MM.1S (cell line): ENCODE data around the gene URGCP.

Experiments
- DNase-seq: peaks from one replicate; pipeline ENCODE4 v3.0.0-alpha.2; 2015
- H2AFZ ChIP-seq: fragments of 300-600 bp; sonication (generic); 2 replicates; pipeline ENCODE4 v1.6.0; 2016; ENCODE audit warnings: antibody characterized with exemption, low read length
- H3F3A ChIP-seq: fragments of 300-600 bp; sonication (generic); 2 replicates; pipeline ENCODE4 v1.6.1; 2016; ENCODE audit warnings: mild to moderate bottlenecking, antibody characterized with exemption, low read length, moderate library complexity, mixed read lengths; ENCODE audit not compliant: insufficient read depth
- H3K27ac ChIP-seq: fragments of 300-600 bp; sonication (generic); 2 replicates; pipeline ENCODE4 v1.5.1; 2016; ENCODE audit warnings: mild to moderate bottlenecking, low read length
- H3K27me3 ChIP-seq: fragments of 300-600 bp; sonication (generic); replicated peaks from 2 replicates; pipeline ENCODE4 v1.6.0; 2016; ENCODE audit warnings: low read length; ENCODE audit not compliant: insufficient read depth
- H3K36me3 ChIP-seq: fragments of 300-600 bp; sonication (generic); replicated peaks from 2 replicates; pipeline ENCODE4 v1.6.1; 2016; ENCODE audit warnings: mild to moderate bottlenecking, low read length, mixed read lengths; ENCODE audit not compliant: insufficient read depth
- H3K4me1 ChIP-seq: fragments of 300-600 bp; sonication (generic); 2 replicates; pipeline ENCODE4 v1.6.1; 2016; ENCODE audit warnings: low read length, mixed read lengths
- H3K4me2 ChIP-seq: fragments of 300-600 bp; sonication (generic); 2 replicates; pipeline ENCODE4 v1.6.0; 2016; ENCODE audit warnings: low read depth, low read length
- H3K4me3 ChIP-seq: fragments of 300-600 bp; sonication (generic); 2 replicates; pipeline ENCODE4 v1.5.1; 2016; ENCODE audit warnings: low read length, mixed read lengths
- H3K79me2 ChIP-seq: fragments of 300-600 bp; sonication (generic); 2 replicates; pipeline ENCODE4 v1.6.1; 2016; ENCODE audit warnings: mixed run types, low read length, mixed read lengths
- H3K9ac ChIP-seq: fragments of 300-600 bp; sonication (generic); 2 replicates; pipeline ENCODE4 v1.6.1; 2016; ENCODE audit warnings: low read length, mixed read lengths
- H3K9me2 ChIP-seq: fragments of 300-600 bp; sonication (generic); replicated peaks from 2 replicates; pipeline ENCODE4 v1.6.1; 2016; ENCODE audit warnings: mild to moderate bottlenecking, low read length, mixed read lengths; ENCODE audit not compliant: insufficient read depth
- H3K9me3 ChIP-seq: fragments of 300-600 bp; sonication (generic); replicated peaks from 2 replicates; pipeline ENCODE4 v1.6.1; 2016; ENCODE audit warnings: mild to moderate bottlenecking, low read length, mixed read lengths; ENCODE audit not compliant: insufficient read depth
- H4K20me1 ChIP-seq: fragments of 300-600 bp; sonication (generic); 2 replicates; pipeline ENCODE4 v1.6.1; 2016; ENCODE audit warnings: mild to moderate bottlenecking, low read length, moderate library complexity, mixed read lengths; ENCODE audit not compliant: insufficient read depth
- EZH2 ChIP-seq: fragments of 300-600 bp; sonication (generic); optimal IDR thresholded peaks from 2 replicates; pipeline ENCODE3; 2017; ENCODE audit warnings: low read depth, mild to moderate bottlenecking, antibody characterized with exemption, low read length, mixed read lengths
- EZH2phosphoT487 ChIP-seq: fragments of 300-600 bp; sonication (generic); IDR thresholded peaks from 2 replicates; pipeline ENCODE4 v1.6.1; 2018; ENCODE audit warnings: antibody characterized with exemption, low read length
- TF ChIP-seq, protein P1 (sequence below): fragments of 300-600 bp; sonication (generic); IDR thresholded peaks from 2 replicates; pipeline ENCODE4 v1.5.1; 2016; ENCODE audit warnings: antibody characterized with exemption, low read length, mixed read lengths

The URGCP gene

GRCh38 chr7:43943417-43944187 is 37.2 kb upstream of the URGCP start:
- H3K79me2 ChIP-seq, result no peaks in the 10 kb centered on the region
- H3K4me1 ChIP-seq, result no peaks in the 10 kb centered on the region
- no peak overlapping the region for H3K27ac ChIP-seq
- H3K9me2 ChIP-seq, result no peaks in the 10 kb centered on the region
- H3K36me3 ChIP-seq, result no peaks in the 10 kb centered on the region
- TF ChIP-seq, protein P1, sequence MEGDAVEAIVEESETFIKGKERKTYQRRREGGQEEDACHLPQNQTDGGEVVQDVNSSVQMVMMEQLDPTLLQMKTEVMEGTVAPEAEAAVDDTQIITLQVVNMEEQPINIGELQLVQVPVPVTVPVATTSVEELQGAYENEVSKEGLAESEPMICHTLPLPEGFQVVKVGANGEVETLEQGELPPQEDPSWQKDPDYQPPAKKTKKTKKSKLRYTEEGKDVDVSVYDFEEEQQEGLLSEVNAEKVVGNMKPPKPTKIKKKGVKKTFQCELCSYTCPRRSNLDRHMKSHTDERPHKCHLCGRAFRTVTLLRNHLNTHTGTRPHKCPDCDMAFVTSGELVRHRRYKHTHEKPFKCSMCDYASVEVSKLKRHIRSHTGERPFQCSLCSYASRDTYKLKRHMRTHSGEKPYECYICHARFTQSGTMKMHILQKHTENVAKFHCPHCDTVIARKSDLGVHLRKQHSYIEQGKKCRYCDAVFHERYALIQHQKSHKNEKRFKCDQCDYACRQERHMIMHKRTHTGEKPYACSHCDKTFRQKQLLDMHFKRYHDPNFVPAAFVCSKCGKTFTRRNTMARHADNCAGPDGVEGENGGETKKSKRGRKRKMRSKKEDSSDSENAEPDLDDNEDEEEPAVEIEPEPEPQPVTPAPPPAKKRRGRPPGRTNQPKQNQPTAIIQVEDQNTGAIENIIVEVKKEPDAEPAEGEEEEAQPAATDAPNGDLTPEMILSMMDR, result no peak
- TF ChIP-seq EZH2 (no peak), EZH2phosphoT487 (no peak)
- no peaks in the 10 kb centered on the region for H4K20me1 ChIP-seq
- no peaks in the 10 kb centered on the region for H3F3A ChIP-seq
- H3K4me2 ChIP-seq, result no peak overlapping the region
- no peak overlapping the region for H3K9ac ChIP-seq
- no peak overlapping the region for H3K4me3 ChIP-seq
- DNase-seq, result no peak
- no peaks in the 10 kb centered on the region for H3K9me3 ChIP-seq
- no peaks in the 10 kb centered on the region for H3K27me3 ChIP-seq
- H2AFZ ChIP-seq, result no peak overlapping the region

GRCh38 chr7:43942997-43943396 is 36.6 kb upstream of the URGCP start:
- Histone ChIP-seq H3F3A (no peaks in the 10 kb centered on the region), H3K27ac (no peak overlapping the region), H3K4me2 (no peak overlapping the region), H3K36me3 (no peaks in the 10 kb centered on the region), H4K20me1 (no peaks in the 10 kb centered on the region), H3K27me3 (no peaks in the 10 kb centered on the region), H3K9ac (no peak overlapping the region), H3K9me2 (no peaks in the 10 kb centered on the region), H3K4me3 (no peak overlapping the region), H3K79me2 (no peaks in the 10 kb centered on the region), H3K4me1 (no peaks in the 10 kb centered on the region), H3K9me3 (no peaks in the 10 kb centered on the region), H2AFZ (no peak overlapping the region)
- no peak for DNase-seq
- TF ChIP-seq, protein P1, result no peak
- TF ChIP-seq EZH2 (no peak), EZH2phosphoT487 (no peak)

GRCh38 chr7:43942250-43942649 is 35.9 kb upstream of the URGCP start:
- H3K79me2 ChIP-seq, result no peaks in the 10 kb centered on the region
- no peaks in the 10 kb centered on the region for H3K27me3 ChIP-seq
- no peaks in the 10 kb centered on the region for H3K9me3 ChIP-seq

More at GRCh38 chr7:43942250-43942649, 35.9 kb upstream of the URGCP start:
- no peaks in the 10 kb centered on the region for H4K20me1 ChIP-seq
- no peak overlapping the region for H2AFZ ChIP-seq
- no peak for TF ChIP-seq EZH2phosphoT487
- TF ChIP-seq, protein P1, result no peak
- no peak for TF ChIP-seq EZH2
- no peaks in the 10 kb centered on the region for H3K36me3 ChIP-seq
- H3K9me2 ChIP-seq, result no peaks in the 10 kb centered on the region
- no peak overlapping the region for H3K4me3 ChIP-seq
- H3K27ac ChIP-seq, result no peak overlapping the region
- H3K9ac ChIP-seq, result no peak overlapping the region
- H3K4me1 ChIP-seq, result no peaks in the 10 kb centered on the region
- H3F3A ChIP-seq, result no peaks in the 10 kb centered on the region
- no peak overlapping the region for H3K4me2 ChIP-seq
- no peak for DNase-seq
